ENCODE data around the gene MPC1. TPM values are rescaled to one million over a fixed set of nuclear protein-coding genes. Genes with fewer than 3 reads are reported as not detected.

MPC1 gene
- total and polyA plus RNA-seq, 2 donors (not counting 3 experiments of a cell fraction or from before 2014, with no cell fraction given), result 15.5 to 17.5 TPM

DNA sequence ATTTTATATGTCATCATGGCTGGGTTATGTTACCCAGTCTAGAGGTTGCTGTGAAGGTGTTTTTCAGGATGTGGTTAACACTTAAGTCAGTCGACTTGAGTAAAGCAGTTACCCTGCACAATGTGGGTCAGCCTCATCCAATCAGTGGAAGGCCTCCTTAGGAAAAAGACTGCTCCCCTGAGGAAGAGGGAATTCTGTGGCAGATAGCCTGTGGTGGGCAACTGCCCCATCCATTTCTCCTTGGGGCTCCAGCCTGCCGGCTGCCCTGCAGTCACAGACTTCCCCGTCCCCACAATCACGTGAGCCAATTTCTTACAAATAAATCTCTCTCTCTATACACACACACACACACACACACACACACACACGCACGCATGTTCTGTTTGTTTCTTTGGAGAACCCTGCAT is 34.5 kb upstream of the MPC1 start:
- TF ChIP-seq MYC (IDR thresholded peaks at IDR 0.05; ENCODE audit: low read depth, low read length), result no peak
- no peak for TF ChIP-seq EZH2 (IDR thresholded peaks at IDR 0.05; ENCODE audit: borderline replicate concordance, low read depth, low read length, severe bottlenecking)
- no peak for TF ChIP-seq POLR2A (IDR thresholded peaks at IDR 0.05; ENCODE audit: low read depth, low read length)
- no peak for TF ChIP-seq CTCF (IDR thresholded peaks at IDR 0.05; ENCODE audit: extremely low read depth in 1 of 2, insufficient read depth in 1 of 2, low read depth in 1 of 2, low read length in 2 of 2)
- no peak for TF ChIP-seq GATA2 (IDR thresholded peaks at IDR 0.05; ENCODE audit: insufficient read depth, insufficient read length, low read depth, low read length)
- no peak for TF ChIP-seq POLR2AphosphoS5 (IDR thresholded peaks at IDR 0.05; ENCODE audit: insufficient read depth, low read depth, low read length)
- TF ChIP-seq FOS (IDR thresholded peaks at IDR 0.05; ENCODE audit: borderline replicate concordance, insufficient read depth, low read length), result no peak
- TF ChIP-seq MAX (IDR thresholded peaks at IDR 0.05; ENCODE audit: insufficient read depth, insufficient read length), result no peak
- TF ChIP-seq JUN (IDR thresholded peaks at IDR 0.05; ENCODE audit: borderline replicate concordance, insufficient read depth, insufficient read length, low read depth), result no peak
- Histone ChIP-seq H3K27me3 (ENCODE audit: control insufficient read depth in 2 of 2, insufficient read depth in 2 of 2, low read length in 2 of 2) (no peaks in the 10 kb centered on the region), H3K36me3 (ENCODE audit: control insufficient read depth in 2 of 2, extremely low read depth in 1 of 2, insufficient read depth in 2 of 2, low read length in 2 of 2) (peaks cover 2 to 45% of the 10 kb centered on the region in 2 experiments), H3K79me2 (ENCODE audit: control insufficient read depth, insufficient read depth, low read length) (no peaks in the 10 kb centered on the region), H3K4me3 (replicated peaks in 1 of 3; ENCODE audit: insufficient read depth in 1 of 3, low read depth in 1 of 3, low read length in 3 of 3) (no peak overlapping the region), H3K4me1 (ENCODE audit: control insufficient read depth, extremely low read depth, insufficient read depth, low read length) (peaks cover 5% of the 10 kb centered on the region), H3K9me1 (replicated peaks; ENCODE audit: control insufficient read depth, extremely low read depth, insufficient read depth, low read length) (no peaks in the 10 kb centered on the region), H3K9me3 (replicated peaks; ENCODE audit: control insufficient read depth, insufficient read depth, low read length) (no peaks in the 10 kb centered on the region), H4K20me1 (replicated peaks; ENCODE audit: control insufficient read depth, extremely low read depth, insufficient read depth, low read length) (no peaks in the 10 kb centered on the region), H3K9ac (replicated peaks; ENCODE audit: extremely low read depth, insufficient read depth, low read length) (no peak overlapping the region), H3K4me2 (ENCODE audit: insufficient read depth, low read length) (no peak overlapping the region), H2AFZ (ENCODE audit: low read depth, low read length) (no peak overlapping the region), H3K27ac (ENCODE audit: insufficient read depth, low read depth, low read length) (no peak overlapping the region)
- dilution Hi-C loops (cut with MboI; ENCODE audit: extremely low pct_ligation_motif_present, low sequenced_read_pairs), result no loop called here
- intact Hi-C loops (cut with micrococcal nuclease), result no loop called here
- FAIRE-seq, result no peak
- CTCF ChIA-PET, result no interaction called here
- no TSS peak for BruUV-seq (replicated peaks)
- no peak for DNase-seq (ENCODE audit: low read depth, low spot score)
- POLR2A ChIA-PET, result no interaction called here
